ENCODE results near the gene IRS1. TPM values are rescaled to one million over a fixed set of nuclear protein-coding genes. Genes with fewer than 3 reads are reported as not detected.

Gene IRS1
- total and polyA plus RNA-seq, 7 donors, result 2.3 to 29.1 (median 18.5) TPM

DNA sequence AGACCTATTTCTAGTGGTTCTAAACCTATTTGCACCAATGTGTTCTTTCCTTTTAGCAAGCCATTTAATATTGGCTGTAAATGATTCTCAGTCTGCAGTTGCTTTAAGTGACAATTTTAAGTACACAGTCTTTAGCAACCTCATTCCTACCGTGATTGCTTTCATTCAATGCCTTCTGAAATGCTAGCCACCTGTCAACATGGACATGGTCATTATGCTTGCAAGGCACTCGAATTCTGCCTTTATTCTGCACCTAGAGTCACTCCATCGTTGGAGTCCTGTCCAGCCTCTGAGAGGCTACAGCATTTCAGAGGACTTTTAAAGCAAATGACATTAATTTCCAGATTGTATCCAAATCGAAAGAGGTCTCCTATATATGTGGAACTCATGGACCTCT lies 115.1 kb downstream of the IRS1 start:
- 69 to 76% methylated on average over 4 of the region's 4 CpGs for WGBS, 2 donors
- Histone ChIP-seq H3K27ac (no peak overlapping the region), H3K27me3 (no peaks in the 10 kb centered on the region), H3K36me3 (no peaks in the 10 kb centered on the region), H3K4me1 (no peaks in the 10 kb centered on the region), H3K9me3 (no peaks in the 10 kb centered on the region), H3K4me3 (no peak overlapping the region)
- DNase-seq, result no peak
- TF ChIP-seq EP300 (IDR thresholded peaks at IDR 0.05) (no peak), POLR2AphosphoS5 (IDR thresholded peaks at IDR 0.05) (no peak), POLR2A (IDR thresholded peaks at IDR 0.05) (no peak)
- TF ChIP-seq, protein P1, sequence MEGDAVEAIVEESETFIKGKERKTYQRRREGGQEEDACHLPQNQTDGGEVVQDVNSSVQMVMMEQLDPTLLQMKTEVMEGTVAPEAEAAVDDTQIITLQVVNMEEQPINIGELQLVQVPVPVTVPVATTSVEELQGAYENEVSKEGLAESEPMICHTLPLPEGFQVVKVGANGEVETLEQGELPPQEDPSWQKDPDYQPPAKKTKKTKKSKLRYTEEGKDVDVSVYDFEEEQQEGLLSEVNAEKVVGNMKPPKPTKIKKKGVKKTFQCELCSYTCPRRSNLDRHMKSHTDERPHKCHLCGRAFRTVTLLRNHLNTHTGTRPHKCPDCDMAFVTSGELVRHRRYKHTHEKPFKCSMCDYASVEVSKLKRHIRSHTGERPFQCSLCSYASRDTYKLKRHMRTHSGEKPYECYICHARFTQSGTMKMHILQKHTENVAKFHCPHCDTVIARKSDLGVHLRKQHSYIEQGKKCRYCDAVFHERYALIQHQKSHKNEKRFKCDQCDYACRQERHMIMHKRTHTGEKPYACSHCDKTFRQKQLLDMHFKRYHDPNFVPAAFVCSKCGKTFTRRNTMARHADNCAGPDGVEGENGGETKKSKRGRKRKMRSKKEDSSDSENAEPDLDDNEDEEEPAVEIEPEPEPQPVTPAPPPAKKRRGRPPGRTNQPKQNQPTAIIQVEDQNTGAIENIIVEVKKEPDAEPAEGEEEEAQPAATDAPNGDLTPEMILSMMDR (IDR thresholded peaks at IDR 0.05), result no peak
- intact Hi-C loops (cut with DNase I), result no loop called here

DNA sequence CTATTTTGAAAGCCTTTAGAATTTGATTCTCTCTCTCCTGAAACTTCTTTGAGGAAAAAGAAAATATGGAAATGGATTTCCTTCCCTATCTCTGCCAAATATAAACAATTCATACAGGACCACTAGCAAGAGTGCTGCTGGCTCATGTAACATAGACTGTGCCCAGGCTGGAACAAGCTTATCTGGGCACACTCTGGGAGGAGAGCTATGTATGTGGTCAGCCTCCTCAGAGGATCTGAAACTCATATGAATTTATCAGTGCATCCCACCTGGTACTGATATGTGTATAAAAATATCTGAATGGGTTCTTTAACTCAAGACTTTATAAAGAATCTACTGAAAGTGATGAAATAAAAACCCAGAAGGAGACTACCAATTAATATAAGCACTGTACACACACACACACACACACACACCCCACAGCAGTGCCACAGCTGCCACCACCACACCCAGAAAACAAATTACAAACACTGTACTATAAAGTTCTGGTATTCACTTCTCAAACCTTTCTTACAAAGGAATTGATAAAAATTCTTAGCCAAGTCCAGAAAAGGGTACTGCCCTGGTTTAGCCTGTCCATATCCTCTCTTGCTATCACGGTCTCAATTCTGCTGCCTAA lies 115.6 kb downstream of the IRS1 start:
- Histone ChIP-seq H3K9me3 (no peaks in the 10 kb centered on the region), H3K4me1 (no peaks in the 10 kb centered on the region), H3K27ac (no peak overlapping the region), H3K36me3 (no peaks in the 10 kb centered on the region), H3K4me3 (no peak overlapping the region), H3K27me3 (no peaks in the 10 kb centered on the region)
- WGBS, 2 donors, result 52 to 84% methylated on average over 1 of the region's 1 CpG
- intact Hi-C loops (cut with DNase I), result no loop called here
- DNase-seq, result no peak
- TF ChIP-seq POLR2AphosphoS5 (IDR thresholded peaks at IDR 0.05), result no peak
- TF ChIP-seq, protein P1 (IDR thresholded peaks at IDR 0.05), result no peak
- no peak for TF ChIP-seq EP300 (IDR thresholded peaks at IDR 0.05)
- TF ChIP-seq POLR2A (IDR thresholded peaks at IDR 0.05), result no peak

DNA sequence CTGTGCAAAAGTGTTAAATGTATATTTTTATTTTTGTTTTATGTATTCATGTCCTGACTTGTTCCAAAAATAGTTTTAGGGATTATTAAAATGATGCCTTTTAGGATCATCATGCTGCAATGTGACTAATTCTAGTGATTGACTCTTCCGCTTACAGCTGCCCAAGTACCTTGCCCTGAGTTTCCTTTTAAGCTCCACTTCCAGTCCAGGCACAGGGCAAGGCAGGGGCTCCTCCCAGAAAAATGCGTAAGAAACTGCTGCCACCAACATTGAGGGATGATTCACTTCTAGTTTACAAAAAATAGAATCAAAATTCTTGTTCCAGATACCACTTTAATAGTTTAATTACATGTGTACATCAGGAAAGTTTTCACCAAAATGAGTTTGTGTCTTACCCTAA lies 116.4 kb downstream of the IRS1 start:
- DNase-seq, result no peak
- no peaks in the 10 kb centered on the region for H3K27me3 ChIP-seq
- intact Hi-C loops (cut with DNase I), result no loop called here
- 85 to 86% methylated on average over 2 of the region's 2 CpGs for WGBS, 2 donors
- H3K27ac ChIP-seq, result no peak overlapping the region
- H3K4me3 ChIP-seq, result no peak overlapping the region
- H3K9me3 ChIP-seq, result no peaks in the 10 kb centered on the region
- H3K36me3 ChIP-seq, result no peaks in the 10 kb centered on the region
- no peak for TF ChIP-seq EP300 (IDR thresholded peaks at IDR 0.05)
- TF ChIP-seq, protein P1 (IDR thresholded peaks at IDR 0.05), result no peak
- no peak for TF ChIP-seq POLR2A (IDR thresholded peaks at IDR 0.05)
- no peak for TF ChIP-seq POLR2AphosphoS5 (IDR thresholded peaks at IDR 0.05)
- H3K4me1 ChIP-seq, result no peaks in the 10 kb centered on the region

Other genes with a start within 250 kb of the IRS1 start
- gene RHBDD1, start 36.2 kb upstream of the IRS1 start, total RNA-seq, result 10 to 100 TPM; 17.5 to 28.0 (median 23.1) TPM
- gene RHBDD1, start 36.2 kb upstream of the IRS1 start, polyA plus RNA-seq, result 10 to 100 TPM in 1 of 3 donors, 1 to 10 TPM in 2; 1.8 to 13.0 (median 5.3) TPM